Subcutaneous abdominal adipose tissue (tissue), 5 donors: ENCODE data around the gene SYF2.

Experiments
- H3K27ac ChIP-seq: one replicate; pipeline ENCODE4 v1.7.0; 2013; ENCODE audit warnings: low read depth, mild to moderate bottlenecking, inconsistent platforms, low read length, moderate library complexity
- H3K27me3 ChIP-seq, 5 donors: one replicate each; pipeline ENCODE4 v1.7.0; 2013; ENCODE audit warnings: low read length in 5 of 5, inconsistent platforms in 1 of 5; ENCODE audit not compliant: control insufficient read depth in 5 of 5, insufficient read depth in 4 of 5
- H3K36me3 ChIP-seq, 5 donors: one replicate each; pipeline ENCODE4 v1.7.0; 2013; ENCODE audit warnings: low read length in 5 of 5; ENCODE audit not compliant: control insufficient read depth in 5 of 5, insufficient read depth in 5 of 5
- H3K4me1 ChIP-seq, 5 donors: one replicate each; pipeline ENCODE4 v1.7.0; 2013; ENCODE audit warnings: low read length in 5 of 5, mild to moderate bottlenecking in 3 of 5, moderate library complexity in 1 of 5; ENCODE audit not compliant: control insufficient read depth in 5 of 5, insufficient read depth in 5 of 5
- H3K4me3 ChIP-seq, 5 donors: one replicate each; pipeline ENCODE4 v1.7.0; 2013; ENCODE audit warnings: low read length in 5 of 5, low read depth in 1 of 5
- H3K9ac ChIP-seq, 5 donors: one replicate each; pipeline ENCODE4 v1.7.0; 2013; ENCODE audit warnings: low read length in 5 of 5, mild to moderate bottlenecking in 4 of 5, moderate library complexity in 3 of 5
- H3K9me3 ChIP-seq, 5 donors: one replicate each; pipeline ENCODE4 v1.7.0; 2013; ENCODE audit warnings: low read length in 5 of 5; ENCODE audit not compliant: control insufficient read depth in 5 of 5
- donor health status: healthy.
- donor health status: healthy.
- donor health status: healthy.
- donor health status: healthy.
- donor health status: healthy.

The SYF2 gene

GRCh38 chr1:25186161-25187007 is 45.9 kb downstream of the SYF2 start:
- Histone ChIP-seq H3K36me3 (no peaks in the 10 kb centered on the region), H3K27me3 (peaks cover 0 to 17% (median 9%) of the 10 kb centered on the region in 5 donors), H3K9me3 (no peaks in the 10 kb centered on the region), H3K4me1 (no peaks in the 10 kb centered on the region), H3K4me3 (no peak overlapping the region), H3K9ac (no peak overlapping the region), H3K27ac (no peak overlapping the region)

GRCh38 chr1:25185409-25186160 is 46.7 kb downstream of the SYF2 start:
- Histone ChIP-seq H3K27ac (no peak overlapping the region), H3K27me3 (peaks cover 0 to 17% (median 9%) of the 10 kb centered on the region in 5 donors), H3K4me1 (no peaks in the 10 kb centered on the region), H3K9ac (no peak overlapping the region), H3K4me3 (no peak overlapping the region), H3K36me3 (no peaks in the 10 kb centered on the region), H3K9me3 (no peaks in the 10 kb centered on the region)

GRCh38 chr1:25184001-25184762 is 48.1 kb downstream of the SYF2 start:
- Histone ChIP-seq H3K27ac (no peak overlapping the region), H3K4me3 (no peak overlapping the region), H3K4me1 (no peaks in the 10 kb centered on the region), H3K36me3 (no peaks in the 10 kb centered on the region), H3K9me3 (no peaks in the 10 kb centered on the region), H3K27me3 (peaks cover 0 to 17% (median 9%) of the 10 kb centered on the region in 5 donors), H3K9ac (no peak overlapping the region)

GRCh38 chr1:25183126-25183980 is 48.9 kb downstream of the SYF2 start:
- no peak overlapping the region for H3K9ac ChIP-seq
- no peak overlapping the region for H3K4me3 ChIP-seq
- H3K9me3 ChIP-seq = no peaks in the 10 kb centered on the region
- peaks cover 0 to 17% (median 9%) of the 10 kb centered on the region in 5 donors for H3K27me3 ChIP-seq
- no peak overlapping the region for H3K27ac ChIP-seq
- H3K4me1 ChIP-seq = no peaks in the 10 kb centered on the region
- H3K36me3 ChIP-seq = no peaks in the 10 kb centered on the region

- no peak overlapping the region for H3K4me3 ChIP-seq
- H3K9me3 ChIP-seq = no peaks in the 10 kb centered on the region
- no peak overlapping the region for H3K9ac ChIP-seq
- H3K27ac ChIP-seq = no peak overlapping the region
- no peaks in the 10 kb centered on the region for H3K36me3 ChIP-seq
- H3K27me3 ChIP-seq = peaks cover 0 to 17% (median 9%) of the 10 kb centered on the region in 5 donors
- H3K4me1 ChIP-seq = no peaks in the 10 kb centered on the region
These were observed 49.7 kb downstream of the SYF2 start for GRCh38 chr1:25182629-25183028.

- Histone ChIP-seq H3K4me3 (no peak overlapping the region), H3K4me1 (no peaks in the 10 kb centered on the region), H3K9ac (no peak overlapping the region), H3K36me3 (no peaks in the 10 kb centered on the region), H3K9me3 (no peaks in the 10 kb centered on the region), H3K27ac (no peak overlapping the region), H3K27me3 (peaks cover 0 to 10% (median 6%) of the 10 kb centered on the region in 5 donors)
These were observed 51.3 kb downstream of the SYF2 start for GRCh38 chr1:25180996-25181395.

- no peak overlapping the region for H3K27ac ChIP-seq
- no peaks in the 10 kb centered on the region for H3K36me3 ChIP-seq
- no peak overlapping the region for H3K4me3 ChIP-seq
- H3K9ac ChIP-seq = no peak overlapping the region
- no peaks in the 10 kb centered on the region for H3K9me3 ChIP-seq
- H3K27me3 ChIP-seq = peaks cover 0 to 5% (median 3%) of the 10 kb centered on the region in 5 donors
- H3K4me1 ChIP-seq = no peaks in the 10 kb centered on the region
These were observed 53.3 kb downstream of the SYF2 start for GRCh38 chr1:25178917-25179561.

GRCh38 chr1:25174730-25175612 is 57.3 kb downstream of the SYF2 start:
- H3K9ac ChIP-seq = no peak overlapping the region

More at GRCh38 chr1:25174730-25175612, 57.3 kb downstream of the SYF2 start:
- no peaks in the 10 kb centered on the region for H3K9me3 ChIP-seq
- no peaks in the 10 kb centered on the region for H3K27me3 ChIP-seq
- H3K4me1 ChIP-seq = no peaks in the 10 kb centered on the region
- no peaks in the 10 kb centered on the region for H3K36me3 ChIP-seq
- H3K27ac ChIP-seq = no peak overlapping the region
- H3K4me3 ChIP-seq = no peak overlapping the region
